DOHH2 (cell line): ENCODE measurements around the gene CEP135.

Experiments
- H3F3A ChIP-seq: fragments of 200-600 bp; sonication (generic), shearing (Covaris generic); 2 replicates; pipeline ENCODE4 v1.6.0; 2016; ENCODE audit warnings: antibody characterized with exemption, mild to moderate bottlenecking; ENCODE audit not compliant: control insufficient read depth, insufficient read depth
- H3K27ac ChIP-seq: fragments of 200-600 bp; sonication (generic); 2 replicates; pipeline ENCODE4 v1.5.1; 2014; ENCODE audit warnings: low read depth, mild to moderate bottlenecking, low read length, moderate library complexity
- H3K27me3 ChIP-seq: fragments of 200-600 bp; sonication (generic); 2 replicates; pipeline ENCODE4 v1.6.1; 2014; ENCODE audit warnings: mild to moderate bottlenecking, low read length, mixed read lengths; ENCODE audit not compliant: control insufficient read depth
- H3K36me3 ChIP-seq: fragments of 200-600 bp; sonication (generic); 2 replicates; pipeline ENCODE4 v1.6.1; 2014; ENCODE audit warnings: mild to moderate bottlenecking, low read length, moderate library complexity, mixed read lengths; ENCODE audit not compliant: control insufficient read depth
- H3K4me1 ChIP-seq: fragments of 200-600 bp; sonication (generic); 2 replicates; pipeline ENCODE4 v1.6.1; 2014; ENCODE audit warnings: mild to moderate bottlenecking, low read length, mixed read lengths; ENCODE audit not compliant: control insufficient read depth
- H3K4me2 ChIP-seq: fragments of 200-600 bp; sonication (generic); 2 replicates; pipeline ENCODE4 v1.6.0; 2014; ENCODE audit warnings: mild to moderate bottlenecking, low read length, moderate library complexity
- H3K4me3 ChIP-seq: fragments of 200-600 bp; sonication (generic); 2 replicates; pipeline ENCODE4 v1.5.1; 2014; ENCODE audit warnings: mild to moderate bottlenecking, low read length, mixed read lengths
- H3K79me2 ChIP-seq: fragments of 200-600 bp; sonication (generic); 2 replicates; pipeline ENCODE4 v1.6.1; 2014; ENCODE audit warnings: mild to moderate bottlenecking, low read length, mixed read lengths; ENCODE audit not compliant: control insufficient read depth
- H3K9me2 ChIP-seq: fragments of 200-600 bp; sonication (generic); replicated peaks from 2 replicates; pipeline ENCODE4 v1.6.1; 2014; ENCODE audit warnings: mild to moderate bottlenecking, low read length, mixed read lengths; ENCODE audit not compliant: control insufficient read depth
- H3K9me3 ChIP-seq: fragments of 200-600 bp; sonication (generic); 2 replicates; pipeline ENCODE4 v1.6.1; 2014; ENCODE audit warnings: antibody characterized with exemption, low read length, mixed read lengths; ENCODE audit not compliant: control insufficient read depth, insufficient read depth
- H4K20me1 ChIP-seq: fragments of 200-600 bp; sonication (generic); 2 replicates; pipeline ENCODE4 v1.6.0; 2014; ENCODE audit warnings: low read depth, mild to moderate bottlenecking, antibody characterized with exemption, low read length, moderate library complexity; ENCODE audit not compliant: control insufficient read depth, insufficient read depth
- EZH2phosphoT487 ChIP-seq: fragments of 200-600 bp; sonication (generic); IDR thresholded peaks from 2 replicates; pipeline ENCODE4 v1.6.1; 2017; ENCODE audit warnings: borderline replicate concordance, mild to moderate bottlenecking, antibody characterized with exemption, low read length, moderate library complexity, mixed read lengths
- TF ChIP-seq, protein P1 (sequence below): fragments of 200-600 bp; sonication (generic); IDR thresholded peaks from one replicate; pipeline ENCODE4 v1.5.1; 2014; ENCODE audit warnings: antibody characterized with exemption, mild to moderate bottlenecking, low read depth, low read length; ENCODE audit not compliant: poor library complexity, severe bottlenecking

Gene CEP135, protein sequence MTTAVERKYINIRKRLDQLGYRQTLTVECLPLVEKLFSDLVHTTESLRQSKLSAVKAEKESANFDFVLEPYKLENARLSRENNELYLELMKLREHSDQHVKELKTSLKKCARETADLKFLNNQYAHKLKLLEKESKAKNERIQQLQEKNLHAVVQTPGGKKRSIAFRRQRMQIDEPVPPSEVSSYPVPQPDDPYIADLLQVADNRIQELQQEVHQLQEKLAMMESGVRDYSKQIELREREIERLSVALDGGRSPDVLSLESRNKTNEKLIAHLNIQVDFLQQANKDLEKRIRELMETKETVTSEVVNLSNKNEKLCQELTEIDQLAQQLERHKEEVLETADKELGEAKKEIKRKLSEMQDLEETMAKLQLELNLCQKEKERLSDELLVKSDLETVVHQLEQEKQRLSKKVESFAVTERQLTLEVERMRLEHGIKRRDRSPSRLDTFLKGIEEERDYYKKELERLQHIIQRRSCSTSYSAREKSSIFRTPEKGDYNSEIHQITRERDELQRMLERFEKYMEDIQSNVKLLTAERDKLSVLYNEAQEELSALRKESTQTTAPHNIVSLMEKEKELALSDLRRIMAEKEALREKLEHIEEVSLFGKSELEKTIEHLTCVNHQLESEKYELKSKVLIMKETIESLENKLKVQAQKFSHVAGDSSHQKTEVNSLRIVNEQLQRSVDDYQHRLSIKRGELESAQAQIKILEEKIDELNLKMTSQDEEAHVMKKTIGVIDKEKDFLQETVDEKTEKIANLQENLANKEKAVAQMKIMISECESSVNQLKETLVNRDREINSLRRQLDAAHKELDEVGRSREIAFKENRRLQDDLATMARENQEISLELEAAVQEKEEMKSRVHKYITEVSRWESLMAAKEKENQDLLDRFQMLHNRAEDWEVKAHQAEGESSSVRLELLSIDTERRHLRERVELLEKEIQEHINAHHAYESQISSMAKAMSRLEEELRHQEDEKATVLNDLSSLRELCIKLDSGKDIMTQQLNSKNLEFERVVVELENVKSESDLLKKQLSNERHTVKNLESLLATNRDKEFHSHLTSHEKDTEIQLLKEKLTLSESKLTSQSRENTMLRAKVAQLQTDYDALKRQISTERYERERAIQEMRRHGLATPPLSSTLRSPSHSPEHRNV

DNA sequence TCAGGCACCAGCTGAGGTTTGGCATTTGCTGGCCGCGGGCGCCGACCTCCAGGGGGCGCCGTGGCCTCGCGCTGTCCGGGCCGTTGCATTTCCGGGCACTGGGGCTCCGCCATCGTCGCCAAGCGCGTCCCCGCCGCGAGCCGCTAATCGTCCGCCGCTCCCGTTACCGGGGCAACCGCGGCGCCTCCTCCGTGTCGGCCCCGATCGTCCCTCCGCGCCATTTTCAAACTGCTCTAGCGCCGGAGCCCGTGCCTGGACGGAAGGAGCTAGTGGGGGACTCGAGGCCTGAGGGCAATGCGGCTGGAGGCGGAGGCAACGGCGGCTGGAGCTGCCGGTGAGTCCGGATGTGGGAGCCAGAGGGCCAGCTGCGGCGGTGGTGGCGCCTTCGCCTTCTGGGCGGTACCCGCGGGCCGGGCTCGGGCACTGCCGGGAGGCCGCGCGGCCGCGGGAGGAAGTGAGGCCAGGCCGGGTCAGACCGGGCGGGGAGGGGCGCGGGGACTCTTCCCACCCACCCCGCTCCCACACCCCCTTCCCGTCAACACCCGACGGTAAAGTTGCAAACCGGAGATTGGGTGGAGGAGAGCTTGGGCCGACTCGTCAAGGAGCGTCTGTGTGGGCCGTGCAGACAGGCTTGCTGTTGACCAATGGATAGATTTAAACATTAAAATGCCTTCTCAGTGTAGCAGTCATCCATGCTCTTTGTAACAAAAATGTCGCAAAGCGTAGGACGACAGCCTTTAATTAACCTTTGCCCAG is at the start of gene CEP135:
CEP135 (plus strand) TSS at position 220 of the 756 bp plus-strand sequence. CDS start 3,186 bp downstream, outside the sequence.
- Histone ChIP-seq H4K20me1 (no peaks in the 10 kb centered on the region), H3K36me3 (peaks cover 54% of the 10 kb centered on the region), H3K79me2 (peaks cover 57% of the 10 kb centered on the region), H3K27ac (peak within 1 kb of the TSS; percentile 99), H3K9me3 (no peaks in the 10 kb centered on the region), H3K4me2 (peak within 1 kb of the TSS; percentile 93), H3K9me2 (no peaks in the 10 kb centered on the region), H3K4me1 (peaks cover 66% of the 10 kb centered on the region), H3K4me3 (peak within 1 kb of the TSS; percentile 85), H3F3A (peaks cover 12% of the 10 kb centered on the region), H3K27me3 (no peaks in the 10 kb centered on the region)
- TF ChIP-seq, protein P1, sequence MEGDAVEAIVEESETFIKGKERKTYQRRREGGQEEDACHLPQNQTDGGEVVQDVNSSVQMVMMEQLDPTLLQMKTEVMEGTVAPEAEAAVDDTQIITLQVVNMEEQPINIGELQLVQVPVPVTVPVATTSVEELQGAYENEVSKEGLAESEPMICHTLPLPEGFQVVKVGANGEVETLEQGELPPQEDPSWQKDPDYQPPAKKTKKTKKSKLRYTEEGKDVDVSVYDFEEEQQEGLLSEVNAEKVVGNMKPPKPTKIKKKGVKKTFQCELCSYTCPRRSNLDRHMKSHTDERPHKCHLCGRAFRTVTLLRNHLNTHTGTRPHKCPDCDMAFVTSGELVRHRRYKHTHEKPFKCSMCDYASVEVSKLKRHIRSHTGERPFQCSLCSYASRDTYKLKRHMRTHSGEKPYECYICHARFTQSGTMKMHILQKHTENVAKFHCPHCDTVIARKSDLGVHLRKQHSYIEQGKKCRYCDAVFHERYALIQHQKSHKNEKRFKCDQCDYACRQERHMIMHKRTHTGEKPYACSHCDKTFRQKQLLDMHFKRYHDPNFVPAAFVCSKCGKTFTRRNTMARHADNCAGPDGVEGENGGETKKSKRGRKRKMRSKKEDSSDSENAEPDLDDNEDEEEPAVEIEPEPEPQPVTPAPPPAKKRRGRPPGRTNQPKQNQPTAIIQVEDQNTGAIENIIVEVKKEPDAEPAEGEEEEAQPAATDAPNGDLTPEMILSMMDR = peak; percentile 98
- no peak for TF ChIP-seq EZH2phosphoT487

DNA sequence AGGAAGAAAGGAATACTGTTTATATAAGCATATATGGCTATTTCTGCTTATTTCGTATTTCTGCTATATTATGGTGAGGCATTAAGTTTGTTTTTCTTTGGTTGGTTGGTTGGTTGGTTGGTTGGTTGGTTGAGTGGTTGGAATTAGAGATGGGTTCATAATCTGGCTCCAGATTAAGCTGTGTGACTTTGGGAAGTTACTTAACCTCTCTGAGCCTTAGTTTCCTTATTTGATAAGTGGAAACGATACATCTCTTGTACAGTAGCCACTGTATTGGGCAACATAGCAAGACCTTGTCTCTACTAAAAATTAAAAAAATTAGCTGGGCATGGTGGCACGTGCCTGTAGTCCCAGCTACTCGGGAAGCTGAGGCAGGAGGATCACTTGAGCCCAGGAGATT is 46.1 kb upstream of the CEP135 start:
- Histone ChIP-seq H4K20me1 (no peaks in the 10 kb centered on the region), H3K9me3 (no peaks in the 10 kb centered on the region), H3K4me2 (no peak overlapping the region), H3K4me1 (0 out of 2 replicates have a peak, but pooled peaks cover 5% of the 10 kb centered on the region), H3K79me2 (no peaks in the 10 kb centered on the region; the same call in 1 of the 2 replicates), H3F3A (peaks cover 23% of the 10 kb centered on the region), H3K36me3 (peaks cover 93% of the 10 kb centered on the region), H3K4me3 (no peak overlapping the region), H3K27ac (no peak overlapping the region), H3K27me3 (no peaks in the 10 kb centered on the region), H3K9me2 (no peaks in the 10 kb centered on the region)
- no peak for TF ChIP-seq EZH2phosphoT487
- TF ChIP-seq, protein P1 = no peak

DNA sequence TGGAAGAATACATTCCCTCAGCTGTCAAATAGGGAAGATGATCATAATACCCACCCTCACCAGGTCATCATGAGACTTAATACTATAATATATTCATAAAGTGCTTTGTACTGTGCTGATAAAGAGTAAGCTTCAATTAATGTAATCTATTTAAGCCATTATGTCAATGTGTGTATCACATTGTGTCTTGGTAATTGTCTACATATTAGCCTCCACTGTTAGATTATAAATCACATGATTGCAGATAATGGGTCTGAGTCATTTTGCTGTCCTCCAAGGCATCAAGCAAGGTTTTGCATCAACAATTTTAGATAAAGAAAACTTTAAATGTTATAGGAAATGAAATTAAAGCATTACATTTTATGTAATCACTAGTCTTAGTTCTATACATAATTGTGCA is 45.2 kb upstream of the CEP135 start:
- no peak overlapping the region for H3K4me3 ChIP-seq
- no peaks in the 10 kb centered on the region for H3K27me3 ChIP-seq
- H3K27ac ChIP-seq = no peak overlapping the region
- H3K4me2 ChIP-seq = no peak overlapping the region
- H4K20me1 ChIP-seq = no peaks in the 10 kb centered on the region
- H3K9me3 ChIP-seq = no peaks in the 10 kb centered on the region
- H3K79me2 ChIP-seq = no peaks in the 10 kb centered on the region
- H3K36me3 ChIP-seq = peaks cover 85% of the 10 kb centered on the region
- H3F3A ChIP-seq = peaks cover 23% of the 10 kb centered on the region
- TF ChIP-seq, protein P1 = no peak
- TF ChIP-seq EZH2phosphoT487 = no peak
- 0 out of 2 replicates have a peak, but pooled peaks cover 5% of the 10 kb centered on the region for H3K4me1 ChIP-seq
- no peaks in the 10 kb centered on the region for H3K9me2 ChIP-seq
